ENCODE measurements around the gene THSD7A.

Gene THSD7A

GRCh38 chr7:11630355-11630754 lies 201.6 kb downstream of the THSD7A start:
- TF ChIP-seq, protein P1, sequence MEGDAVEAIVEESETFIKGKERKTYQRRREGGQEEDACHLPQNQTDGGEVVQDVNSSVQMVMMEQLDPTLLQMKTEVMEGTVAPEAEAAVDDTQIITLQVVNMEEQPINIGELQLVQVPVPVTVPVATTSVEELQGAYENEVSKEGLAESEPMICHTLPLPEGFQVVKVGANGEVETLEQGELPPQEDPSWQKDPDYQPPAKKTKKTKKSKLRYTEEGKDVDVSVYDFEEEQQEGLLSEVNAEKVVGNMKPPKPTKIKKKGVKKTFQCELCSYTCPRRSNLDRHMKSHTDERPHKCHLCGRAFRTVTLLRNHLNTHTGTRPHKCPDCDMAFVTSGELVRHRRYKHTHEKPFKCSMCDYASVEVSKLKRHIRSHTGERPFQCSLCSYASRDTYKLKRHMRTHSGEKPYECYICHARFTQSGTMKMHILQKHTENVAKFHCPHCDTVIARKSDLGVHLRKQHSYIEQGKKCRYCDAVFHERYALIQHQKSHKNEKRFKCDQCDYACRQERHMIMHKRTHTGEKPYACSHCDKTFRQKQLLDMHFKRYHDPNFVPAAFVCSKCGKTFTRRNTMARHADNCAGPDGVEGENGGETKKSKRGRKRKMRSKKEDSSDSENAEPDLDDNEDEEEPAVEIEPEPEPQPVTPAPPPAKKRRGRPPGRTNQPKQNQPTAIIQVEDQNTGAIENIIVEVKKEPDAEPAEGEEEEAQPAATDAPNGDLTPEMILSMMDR (IDR thresholded peaks at IDR 0.05; ENCODE audit: insufficient read depth, missing control alignments) = no peak
- FAIRE-seq = no peak

DNA sequence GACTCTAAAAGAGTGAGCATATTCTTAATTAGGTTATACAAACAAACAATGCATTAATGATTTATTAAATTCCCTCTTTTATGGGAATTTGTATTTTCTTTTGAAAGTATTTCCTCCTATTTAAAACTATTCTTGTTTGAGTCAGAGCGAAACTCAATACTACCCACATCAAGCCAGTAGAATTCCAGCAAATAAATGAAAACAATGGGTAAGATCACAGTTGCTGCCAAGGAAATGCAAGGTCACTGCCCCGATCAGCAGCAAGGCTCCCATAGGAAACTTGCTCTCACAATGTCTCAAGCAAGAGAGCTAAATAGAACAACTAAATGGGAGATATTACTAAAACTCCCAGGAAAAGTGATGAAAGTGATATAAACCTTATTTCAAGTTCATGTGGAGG lies 206.3 kb downstream of the THSD7A start:
- TF ChIP-seq, protein P1 (IDR thresholded peaks at IDR 0.05; ENCODE audit: insufficient read depth, missing control alignments) = no peak
- no peak for DNase-seq (ENCODE audit: insufficient read length, low spot score)
- FAIRE-seq = no peak

More at GRCh38 chr7:11630355-11630754, 201.6 kb downstream of the THSD7A start:
- no peak for DNase-seq (ENCODE audit: insufficient read length, low spot score)

GRCh38 chr7:11623093-11623678 lies 208.8 kb downstream of the THSD7A start:
- DNase-seq (ENCODE audit: insufficient read length, low spot score) (no peak), FAIRE-seq (no peak)
- TF ChIP-seq, protein P1 (IDR thresholded peaks at IDR 0.05; ENCODE audit: insufficient read depth, missing control alignments) = no peak

DNA sequence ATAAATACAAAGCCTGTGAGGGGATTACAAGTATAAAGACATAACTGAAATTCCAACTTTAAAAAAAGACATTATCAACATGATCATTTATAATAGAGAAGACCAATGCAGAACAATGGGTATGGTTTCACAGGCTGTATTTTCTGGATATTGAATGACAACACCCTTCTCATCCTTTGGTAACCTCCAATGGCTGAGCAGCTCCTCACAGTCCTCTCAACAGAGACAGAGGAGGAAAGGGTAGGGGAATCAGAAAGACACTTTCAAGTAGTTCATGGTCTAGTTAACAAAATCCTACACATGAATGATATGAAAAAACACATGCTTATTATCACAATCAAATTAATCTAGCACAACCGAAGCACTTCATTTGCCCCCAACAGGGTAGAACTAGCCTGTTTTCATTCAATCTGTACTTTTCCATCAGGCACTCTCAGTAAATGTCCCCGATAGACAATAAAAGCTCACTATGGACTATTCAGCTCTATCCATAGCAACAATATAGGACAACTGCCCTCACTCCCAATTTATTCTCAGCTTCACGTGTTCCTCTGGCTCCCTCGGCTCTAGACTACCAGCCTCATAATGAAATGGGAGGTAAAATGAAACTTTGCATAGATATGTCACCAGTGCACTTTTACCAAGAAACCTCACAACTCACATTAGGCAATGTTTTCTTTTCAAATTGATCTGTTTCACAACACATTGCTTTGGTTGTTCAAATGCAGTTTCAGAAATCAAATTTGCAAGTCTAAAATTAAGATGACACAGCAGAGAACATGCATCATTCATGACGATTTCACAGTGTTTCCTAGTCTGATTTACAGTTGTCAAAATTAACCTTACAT lies 211.4 kb downstream of the THSD7A start:
- no peak for FAIRE-seq
- no peak for DNase-seq (ENCODE audit: insufficient read length, low spot score)
- TF ChIP-seq, protein P1 (IDR thresholded peaks at IDR 0.05; ENCODE audit: insufficient read depth, missing control alignments) = no peak

DNA sequence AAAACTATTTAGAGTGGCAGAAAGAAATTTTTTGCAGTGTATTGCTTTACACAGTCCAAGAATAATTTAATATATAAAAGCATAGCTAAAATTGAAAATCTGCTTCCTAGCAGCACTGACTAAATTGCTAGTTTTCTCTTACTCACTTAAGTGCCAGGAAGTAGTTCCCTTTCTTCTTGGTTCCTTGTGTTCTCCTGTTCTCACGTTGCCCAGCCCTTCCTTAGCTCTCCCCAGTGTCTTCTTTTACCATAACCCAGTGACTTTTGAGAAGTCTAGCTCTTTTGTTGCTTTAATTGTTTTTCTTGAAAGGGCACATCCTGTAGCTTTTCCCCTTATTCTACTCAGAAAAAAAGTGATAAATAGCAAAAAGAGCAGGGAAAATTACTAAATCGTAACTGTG lies 215.5 kb downstream of the THSD7A start:
- FAIRE-seq = no peak

DNA sequence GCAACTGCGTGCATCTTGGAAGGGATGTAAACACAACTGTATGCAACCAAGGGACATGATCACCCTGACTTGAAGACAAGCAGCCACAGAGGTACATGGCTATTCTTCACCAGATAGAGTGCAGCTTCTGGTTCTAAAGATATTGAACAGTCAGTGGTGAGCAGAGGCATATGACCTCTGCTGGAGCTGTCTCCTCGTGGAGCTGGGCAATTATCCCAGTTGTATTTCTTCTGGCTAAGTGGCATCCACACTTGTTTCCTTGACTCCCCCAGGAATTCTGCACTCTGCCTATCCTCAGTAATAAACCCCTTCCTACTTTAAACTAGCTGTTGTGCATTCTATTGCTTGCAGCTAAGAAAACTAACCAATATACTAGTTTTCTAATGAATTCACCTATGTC lies 216.8 kb downstream of the THSD7A start:
- FAIRE-seq = no peak
- DNase-seq (ENCODE audit: insufficient read length, low spot score) = no peak
- TF ChIP-seq, protein P1 (IDR thresholded peaks at IDR 0.05; ENCODE audit: insufficient read depth, missing control alignments) = no peak

More for the DNA sequence above, 215.5 kb downstream of the THSD7A start:
- TF ChIP-seq, protein P1 (IDR thresholded peaks at IDR 0.05; ENCODE audit: insufficient read depth, missing control alignments) = no peak
- DNase-seq (ENCODE audit: insufficient read length, low spot score) = no peak
